HG03196 (cell line): ENCODE data around the gene PIKFYVE.
A peak's percentile ranks its signal among the peaks of the same experiment; 100 is the strongest.
"Not testable (repeated sequence)": the region's sequence is repeated elsewhere in the genome, so short reads cannot be mapped to it uniquely, and the experiment has no call there.

Source experiments
- ATAC-seq: cut with Tn5 transposase; IDR thresholded peaks from one replicate; pipeline ENCODE4 v1.9.1; 2021; ENCODE audit not compliant: unreplicated experiment

The PIKFYVE gene

GRCh38 chr2:208254118-208254870 lies 11.8 kb upstream of the PIKFYVE start:
- peak; percentile 78 for ATAC-seq

GRCh38 chr2:208254871-208255556 lies 11.0 kb upstream of the PIKFYVE start, which contains the start of gene IDH1:
TSS of gene IDH1 (minus strand) at chr2:208255071. CDS start at chr2:208251551, 3,520 bp downstream.
- ATAC-seq = peak; percentile 70

DNA sequence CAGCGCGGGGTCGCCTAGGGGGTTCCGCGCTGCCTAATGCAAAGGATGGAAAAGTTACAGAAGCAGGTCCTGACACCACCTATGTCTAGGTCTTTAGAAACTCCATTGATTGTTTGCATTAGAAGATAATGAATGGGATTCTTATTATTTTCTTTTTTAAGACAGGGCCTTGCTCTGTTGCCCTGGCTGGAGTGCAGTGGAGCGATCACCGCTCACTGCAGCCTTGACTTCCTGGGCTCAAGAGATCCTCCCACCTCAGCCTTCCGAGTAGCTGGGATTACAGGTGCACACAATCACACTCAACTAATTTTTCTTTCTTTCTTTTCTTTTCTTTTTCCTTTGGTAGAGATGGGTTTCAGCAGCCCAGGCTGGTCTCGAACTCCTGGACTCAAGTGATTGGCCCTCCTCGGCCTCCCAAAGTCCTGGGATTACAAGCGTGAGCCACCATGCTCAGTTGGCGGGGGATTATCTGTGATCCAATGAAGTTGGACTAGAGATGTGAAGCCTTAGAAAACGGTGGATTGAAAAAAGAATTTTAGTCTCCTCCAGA lies 10.4 kb upstream of the PIKFYVE start:
- ATAC-seq = peak; percentile 18

DNA sequence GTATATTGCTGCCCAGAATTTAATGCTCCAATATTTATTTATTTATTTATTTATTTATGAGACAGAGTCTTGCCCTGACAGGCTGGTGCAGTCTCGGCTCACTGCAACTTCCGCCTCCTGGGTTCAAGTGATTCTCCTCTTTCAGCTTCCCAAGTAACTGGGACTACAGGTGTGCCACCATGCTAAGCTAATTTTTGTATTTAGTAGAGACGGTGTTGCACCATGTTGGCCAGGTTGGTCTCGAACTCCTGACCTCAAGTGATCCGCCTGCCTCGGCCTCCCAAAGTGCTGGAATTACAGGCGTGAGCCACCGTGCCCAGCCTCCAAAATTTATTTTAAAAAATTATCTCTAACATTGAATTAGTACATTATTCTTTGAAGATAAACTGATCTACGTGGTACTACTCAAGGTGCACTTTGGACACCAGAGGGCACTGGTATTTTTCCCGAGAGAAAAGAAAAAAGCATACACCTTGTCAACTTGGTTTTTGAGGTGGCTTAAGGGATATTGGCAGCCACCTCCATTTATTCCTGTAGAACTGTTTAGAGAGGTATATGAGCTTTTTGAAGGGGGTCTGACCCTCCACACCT lies 9.8 kb upstream of the PIKFYVE start:
- no peak for ATAC-seq

- not testable (repeated sequence) for ATAC-seq
Measured at GRCh38 chr2:208256849-208257813, 8.9 kb upstream of the PIKFYVE start.

GRCh38 chr2:208265371-208265800 lies 669 bp upstream of the PIKFYVE start:
- ATAC-seq = no peak

DNA sequence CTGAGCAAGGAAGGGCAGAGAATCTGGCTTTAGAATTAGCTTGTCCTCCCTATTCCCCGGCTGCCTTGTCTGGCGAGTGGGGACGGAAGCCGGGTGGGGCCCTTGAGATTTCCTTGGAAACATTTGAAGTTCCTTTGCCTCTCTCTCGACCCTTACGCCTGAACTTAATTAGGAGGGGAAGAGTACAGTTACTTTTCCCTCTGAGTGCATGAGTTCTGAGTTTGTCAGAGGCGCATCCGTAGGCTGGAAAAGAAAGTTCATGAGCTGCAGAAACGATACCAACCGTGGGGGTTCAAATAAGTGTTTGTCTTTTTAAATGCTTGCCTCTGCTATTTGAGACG lies 468 bp downstream of the PIKFYVE start:
- no peak for ATAC-seq

- ATAC-seq = no peak
Measured at GRCh38 chr2:208266936-208267335, 881 bp downstream of the PIKFYVE start.

- not testable (repeated sequence) for ATAC-seq
Measured at GRCh38 chr2:208267526-208267925, 1.5 kb downstream of the PIKFYVE start.

GRCh38 chr2:208268156-208268952 lies 2.3 kb downstream of the PIKFYVE start:
- ATAC-seq = no peak

DNA sequence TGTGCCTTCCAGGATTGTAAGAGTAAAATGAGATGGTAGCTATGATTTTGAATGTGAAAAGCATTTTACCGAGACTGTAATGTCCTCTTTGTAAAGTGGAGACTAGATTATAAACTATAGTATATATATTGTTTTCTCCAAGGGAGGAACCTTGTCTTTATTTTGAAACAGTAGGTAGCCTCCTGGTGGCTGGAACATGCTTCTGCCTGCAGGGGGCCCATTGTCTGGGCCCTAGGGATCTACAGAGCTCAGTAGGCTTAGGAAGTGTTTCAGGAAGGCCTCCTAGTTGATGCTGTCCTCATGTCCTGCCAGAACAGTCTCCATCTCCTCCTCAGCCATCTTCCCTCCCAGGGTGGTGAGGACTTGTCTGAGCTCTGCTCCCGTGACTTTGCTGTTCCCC lies 3.0 kb downstream of the PIKFYVE start:
- no peak for ATAC-seq

DNA sequence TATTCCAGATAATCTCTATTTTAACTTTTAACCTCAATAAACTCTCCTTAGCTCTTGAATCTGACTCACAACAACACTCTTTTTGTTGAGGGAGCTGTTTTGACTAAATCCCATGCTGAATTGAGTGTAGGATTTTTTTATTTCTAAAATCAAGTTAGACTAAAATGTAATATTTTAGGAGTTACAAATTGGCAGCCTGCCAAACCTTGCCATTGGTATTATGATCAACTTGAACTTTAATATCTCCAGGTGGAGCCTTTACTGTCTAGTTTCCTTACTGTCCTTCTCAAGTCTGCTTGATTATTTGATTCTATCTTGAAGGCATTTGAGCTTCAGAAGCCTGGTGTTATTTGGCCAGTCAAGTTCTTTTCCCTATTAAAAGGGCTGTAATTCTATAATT lies 8.7 kb downstream of the PIKFYVE start:
- ATAC-seq = no peak

DNA sequence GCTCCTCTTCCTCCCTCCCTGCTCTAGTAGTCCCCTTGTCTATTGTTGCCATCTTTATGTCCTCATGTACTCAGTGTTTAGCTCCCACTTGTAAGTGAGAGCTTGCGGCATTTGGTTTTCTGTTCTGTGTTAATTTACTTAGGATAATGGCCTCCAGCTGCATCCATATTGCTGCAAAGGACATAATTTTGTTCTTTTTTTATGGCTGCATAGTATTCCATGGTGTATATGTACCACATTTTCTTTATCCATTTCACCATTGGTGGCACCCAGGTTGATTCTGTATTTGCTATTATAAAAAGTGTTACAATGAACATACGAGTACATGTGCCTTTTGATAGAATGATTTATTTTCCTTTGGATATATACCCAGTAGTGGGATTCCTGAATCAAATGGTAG lies 12.5 kb downstream of the PIKFYVE start:
- no peak for ATAC-seq

DNA sequence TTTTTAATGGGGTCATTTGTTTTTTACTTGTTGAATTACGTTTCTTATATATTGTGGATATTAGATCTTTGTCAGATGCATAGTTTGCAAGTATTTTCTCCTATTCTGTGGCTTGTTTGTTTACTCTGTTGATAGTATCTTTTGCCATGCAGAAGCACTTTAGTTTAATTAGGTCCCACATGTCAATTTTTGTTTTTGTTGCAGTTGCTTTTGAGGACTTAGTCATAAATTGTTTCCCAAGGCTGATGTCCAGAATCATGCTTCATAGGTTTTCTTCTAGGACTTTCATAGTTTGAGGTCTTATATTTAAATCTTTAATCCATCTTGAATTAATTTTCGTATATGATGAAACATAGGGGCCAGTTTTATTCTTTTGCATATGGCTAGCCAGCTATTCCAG lies 13.2 kb downstream of the PIKFYVE start:
- no peak for ATAC-seq

GRCh38 chr2:208280234-208280633 lies 14.2 kb downstream of the PIKFYVE start:
- ATAC-seq = no peak

DNA sequence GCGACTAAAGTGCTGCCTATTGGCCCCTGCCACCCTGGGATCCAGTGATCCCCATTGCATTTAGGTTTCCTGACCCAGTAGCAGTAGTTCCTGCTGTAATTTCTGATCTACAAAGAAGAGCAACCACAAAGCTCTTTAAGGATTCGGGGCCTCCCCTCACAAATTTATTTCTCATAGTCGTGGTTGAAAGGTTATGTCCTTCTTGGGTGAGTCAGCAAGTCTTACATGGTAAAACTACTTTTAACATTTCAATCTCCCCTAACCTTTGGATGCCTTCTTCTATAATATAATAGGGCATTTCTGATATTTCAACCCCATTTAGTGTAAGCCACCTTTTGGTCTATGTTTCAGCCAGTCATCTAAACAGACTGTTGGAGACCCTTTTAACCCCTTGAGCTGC lies 14.9 kb downstream of the PIKFYVE start:
- ATAC-seq = no peak

DNA sequence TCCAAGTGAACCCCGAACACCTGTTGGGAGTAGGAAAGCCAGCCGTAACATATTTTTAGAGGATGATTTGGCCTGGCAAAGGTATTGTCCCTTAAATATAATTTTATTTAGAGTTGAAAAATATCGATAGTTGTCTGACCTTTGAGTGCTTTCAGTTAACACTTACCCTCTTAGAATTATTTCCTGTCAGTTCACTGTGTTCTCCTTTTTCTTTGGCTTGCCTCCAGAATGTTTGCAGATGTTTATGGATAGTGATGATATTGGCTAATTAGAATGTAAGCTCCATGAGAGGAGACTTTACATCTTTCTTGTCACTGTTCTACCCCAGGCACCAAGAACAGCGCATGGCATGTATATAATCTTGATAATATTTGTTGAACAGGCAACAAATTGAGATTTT lies 19.8 kb downstream of the PIKFYVE start:
- no peak for ATAC-seq

GRCh38 chr2:208294482-208295024 lies 28.5 kb downstream of the PIKFYVE start:
- peak; percentile 59 for ATAC-seq

GRCh38 chr2:208295834-208296233 lies 29.8 kb downstream of the PIKFYVE start:
- no peak for ATAC-seq

GRCh38 chr2:208296610-208297009 lies 30.6 kb downstream of the PIKFYVE start:
- ATAC-seq = no peak
